Measurements from ENCODE around the gene ZBTB16.
A peak's percentile ranks its signal among the peaks of the same experiment; 100 is the strongest.

The ZBTB16 gene

DNA sequence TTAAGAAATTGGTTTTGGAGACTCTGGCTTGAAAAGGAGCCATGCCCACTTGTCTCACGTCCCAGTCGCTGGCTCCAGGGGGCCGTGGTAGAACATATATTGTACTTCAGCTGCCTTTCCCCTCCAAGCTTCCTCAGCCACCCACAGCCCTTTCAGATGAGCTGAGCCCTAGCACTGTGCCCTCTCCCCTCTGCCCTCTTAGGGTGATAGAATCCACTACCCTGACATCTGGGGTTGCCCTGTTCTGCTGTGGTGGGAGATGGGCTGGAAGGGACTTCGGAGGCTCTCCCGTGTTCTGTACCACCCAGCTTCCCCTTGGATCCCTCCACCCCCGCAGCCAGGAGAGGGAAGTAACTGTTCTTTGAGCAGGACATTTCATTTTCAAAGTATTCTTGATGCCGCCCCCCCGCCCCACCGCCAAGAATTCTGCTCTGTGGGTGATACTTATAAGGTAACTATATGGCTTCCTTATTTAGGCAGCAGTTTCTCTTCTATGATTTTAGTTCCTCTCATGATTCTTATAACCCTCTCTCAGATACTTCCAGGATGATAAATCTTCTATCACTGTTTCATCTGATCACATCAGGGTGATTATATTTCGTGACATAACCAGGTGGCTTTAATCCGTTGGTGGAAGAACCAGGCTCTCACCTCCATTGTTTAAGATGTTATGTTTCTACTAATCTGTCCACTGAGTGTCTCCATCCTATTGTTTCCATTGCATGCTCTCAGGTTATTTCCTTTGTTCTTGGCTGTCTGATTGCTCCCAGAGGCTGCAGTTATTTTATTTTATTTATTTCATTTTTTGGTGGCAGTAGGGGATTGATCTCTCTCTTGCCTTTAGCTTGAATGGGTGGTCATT, 24.1 kb downstream of the ZBTB16 start:
- ChIA-PET POLR2A (interaction anchor here (0.6 kb wide), 1 partner anchor 399 kb away, joined by 3 read pairs; no protein-coding TSS in a partner anchor), CTCF (interaction anchor here (0.6 to 4.0 kb wide), 4 partner anchors 19 to 178 kb away, joined by 3 to 16 read pairs (median 3); no protein-coding TSS in a partner anchor)
- Histone ChIP-seq H3K36me3 (ENCODE audit: control insufficient read depth in 2 of 2, insufficient read depth in 1 of 2, low read length in 2 of 2) (no peaks in the 10 kb centered on the region), H3K9me3 (ENCODE audit: control insufficient read depth, insufficient read depth, low read depth, low read length) (no peaks in the 10 kb centered on the region), H3K4me1 (ENCODE audit: control insufficient read depth, insufficient read depth, low read length) (peaks cover 14% of the 10 kb centered on the region), H3K4me3 (ENCODE audit: low read depth, low read length) (no peak overlapping the region), H3K27ac (ENCODE audit: extremely low read depth, low read depth, low read length) (no peak overlapping the region)
- TF ChIP-seq, protein P1, sequence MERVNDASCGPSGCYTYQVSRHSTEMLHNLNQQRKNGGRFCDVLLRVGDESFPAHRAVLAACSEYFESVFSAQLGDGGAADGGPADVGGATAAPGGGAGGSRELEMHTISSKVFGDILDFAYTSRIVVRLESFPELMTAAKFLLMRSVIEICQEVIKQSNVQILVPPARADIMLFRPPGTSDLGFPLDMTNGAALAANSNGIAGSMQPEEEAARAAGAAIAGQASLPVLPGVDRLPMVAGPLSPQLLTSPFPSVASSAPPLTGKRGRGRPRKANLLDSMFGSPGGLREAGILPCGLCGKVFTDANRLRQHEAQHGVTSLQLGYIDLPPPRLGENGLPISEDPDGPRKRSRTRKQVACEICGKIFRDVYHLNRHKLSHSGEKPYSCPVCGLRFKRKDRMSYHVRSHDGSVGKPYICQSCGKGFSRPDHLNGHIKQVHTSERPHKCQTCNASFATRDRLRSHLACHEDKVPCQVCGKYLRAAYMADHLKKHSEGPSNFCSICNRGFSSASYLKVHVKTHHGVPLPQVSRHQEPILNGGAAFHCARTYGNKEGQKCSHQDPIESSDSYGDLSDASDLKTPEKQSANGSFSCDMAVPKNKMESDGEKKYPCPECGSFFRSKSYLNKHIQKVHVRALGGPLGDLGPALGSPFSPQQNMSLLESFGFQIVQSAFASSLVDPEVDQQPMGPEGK (tag by site-specific recombination; IDR thresholded peaks at IDR 0.05), result no peak
- TF ChIP-seq EGR2 (tag by site-specific recombination; IDR thresholded peaks at IDR 0.05; ENCODE audit: low read depth) (no peak), ZSCAN30 (tag by site-specific recombination; IDR thresholded peaks at IDR 0.05) (no peak), SP7 (tag by site-specific recombination; IDR thresholded peaks at IDR 0.05) (no peak), ZXDB (tag by site-specific recombination; IDR thresholded peaks at IDR 0.05) (no peak), ZNF843 (tag by site-specific recombination; IDR thresholded peaks at IDR 0.05) (no peak), ELK4 (IDR thresholded peaks at IDR 0.05; ENCODE audit: borderline replicate concordance, low read depth, low read length) (no peak), YY2 (tag by site-specific recombination; IDR thresholded peaks at IDR 0.05) (no peak), ZNF366 (tag by site-specific recombination; conservative IDR thresholded peaks at IDR 0.05) (no peak), ZSCAN16 (tag by site-specific recombination; IDR thresholded peaks at IDR 0.05) (no peak)

GRCh38 chr11:114084414-114084813, 24.9 kb downstream of the ZBTB16 start:
- Histone ChIP-seq H3K36me3 (ENCODE audit: control insufficient read depth in 2 of 2, insufficient read depth in 1 of 2, low read length in 2 of 2) (no peaks in the 10 kb centered on the region), H3K4me1 (ENCODE audit: control insufficient read depth, insufficient read depth, low read length) (peaks cover 13% of the 10 kb centered on the region), H3K9me3 (ENCODE audit: control insufficient read depth, insufficient read depth, low read depth, low read length) (no peaks in the 10 kb centered on the region), H3K27ac (ENCODE audit: extremely low read depth, low read depth, low read length) (no peak overlapping the region), H3K4me3 (ENCODE audit: low read depth, low read length) (no peak overlapping the region)
- ChIA-PET CTCF (interaction anchor here (1.2 kb wide), 1 partner anchor 176 kb away, joined by 3 read pairs; no protein-coding TSS in a partner anchor), POLR2A (no interaction called here)
- TF ChIP-seq EGR2 (tag by site-specific recombination; IDR thresholded peaks at IDR 0.05; ENCODE audit: low read depth) (no peak), ZBTB48 (tag by site-specific recombination; IDR thresholded peaks at IDR 0.05) (no peak)

DNA sequence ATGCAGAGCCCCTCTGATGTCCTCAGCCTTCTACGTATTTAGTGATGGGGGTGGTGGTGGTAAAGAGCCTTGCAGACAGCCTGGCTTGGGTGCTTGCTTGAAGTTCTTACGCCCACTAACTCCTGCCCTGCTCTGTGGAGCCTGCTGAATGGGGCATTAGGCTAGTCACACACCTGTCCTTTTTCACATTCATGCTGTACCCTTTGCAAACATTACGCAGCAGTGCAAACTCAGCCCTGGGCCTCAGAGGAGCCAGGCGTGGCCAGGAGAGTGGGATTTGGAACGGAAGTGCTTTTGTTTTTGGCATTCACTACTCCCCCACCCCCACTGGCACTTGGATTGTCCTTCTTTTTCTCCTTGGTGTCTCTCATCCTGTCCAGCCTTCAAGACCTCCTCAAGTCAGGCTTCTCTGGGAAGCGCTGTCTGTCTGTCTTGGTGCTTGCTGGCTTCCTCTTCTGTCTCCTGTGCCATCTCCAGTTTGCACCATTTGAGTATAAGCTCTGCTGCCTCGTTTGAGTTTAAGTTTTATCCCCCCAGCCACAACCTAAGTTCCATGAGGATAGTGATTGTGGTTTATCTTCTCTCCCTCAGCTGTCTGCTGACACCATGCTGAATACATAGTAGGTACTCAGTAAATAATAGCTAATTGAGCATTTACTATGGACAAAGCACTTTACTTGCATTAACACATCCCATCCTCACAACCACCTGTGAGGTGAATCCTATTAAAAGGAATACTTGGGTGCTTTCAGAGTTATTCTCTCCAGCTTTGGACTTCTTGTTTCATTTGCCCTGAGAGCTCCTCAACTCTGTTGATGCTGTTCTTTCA, 26.7 kb downstream of the ZBTB16 start:
- no peak overlapping the region for H3K27ac ChIP-seq (ENCODE audit: extremely low read depth, low read depth, low read length)
- POLR2A ChIA-PET, result no interaction called here
- CTCF ChIA-PET, result no interaction called here

GRCh38 chr11:114087025-114087424, 27.5 kb downstream of the ZBTB16 start:
- ChIA-PET CTCF (no interaction called here), POLR2A (no interaction called here)
- H3K36me3 ChIP-seq (ENCODE audit: control insufficient read depth in 2 of 2, insufficient read depth in 1 of 2, low read length in 2 of 2), result no peaks in the 10 kb centered on the region
- no peaks in the 10 kb centered on the region for H3K4me1 ChIP-seq (ENCODE audit: control insufficient read depth, insufficient read depth, low read length)
- H3K9me3 ChIP-seq (ENCODE audit: control insufficient read depth, insufficient read depth, low read depth, low read length), result no peaks in the 10 kb centered on the region
- no peak overlapping the region for H3K4me3 ChIP-seq (ENCODE audit: low read depth, low read length)
- no peak overlapping the region for H3K27ac ChIP-seq (ENCODE audit: extremely low read depth, low read depth, low read length)
- TF ChIP-seq PRDM10 (tag by site-specific recombination; IDR thresholded peaks at IDR 0.05) (no peak), ZEB2 (tag by site-specific recombination; IDR thresholded peaks at IDR 0.05) (no peak), ZNF610 (tag by site-specific recombination; IDR thresholded peaks at IDR 0.05; ENCODE audit: borderline replicate concordance) (no peak), ZNF529 (tag by site-specific recombination; IDR thresholded peaks at IDR 0.05; ENCODE audit: insufficient replicate concordance) (no peak)
- TF ChIP-seq, protein P2, sequence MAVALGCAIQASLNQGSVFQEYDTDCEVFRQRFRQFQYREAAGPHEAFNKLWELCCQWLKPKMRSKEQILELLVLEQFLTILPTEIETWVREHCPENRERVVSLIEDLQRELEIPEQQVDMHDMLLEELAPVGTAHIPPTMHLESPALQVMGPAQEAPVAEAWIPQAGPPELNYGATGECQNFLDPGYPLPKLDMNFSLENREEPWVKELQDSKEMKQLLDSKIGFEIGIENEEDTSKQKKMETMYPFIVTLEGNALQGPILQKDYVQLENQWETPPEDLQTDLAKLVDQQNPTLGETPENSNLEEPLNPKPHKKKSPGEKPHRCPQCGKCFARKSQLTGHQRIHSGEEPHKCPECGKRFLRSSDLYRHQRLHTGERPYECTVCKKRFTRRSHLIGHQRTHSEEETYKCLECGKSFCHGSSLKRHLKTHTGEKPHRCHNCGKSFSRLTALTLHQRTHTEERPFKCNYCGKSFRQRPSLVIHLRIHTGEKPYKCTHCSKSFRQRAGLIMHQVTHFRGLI (tag by site-specific recombination; IDR thresholded peaks at IDR 0.05), result no peak

More for the DNA sequence above, 26.7 kb downstream of the ZBTB16 start:
- Histone ChIP-seq H3K36me3 (ENCODE audit: control insufficient read depth in 2 of 2, insufficient read depth in 1 of 2, low read length in 2 of 2) (no peaks in the 10 kb centered on the region), H3K4me3 (ENCODE audit: low read depth, low read length) (no peak overlapping the region), H3K4me1 (ENCODE audit: control insufficient read depth, insufficient read depth, low read length) (no peaks in the 10 kb centered on the region), H3K9me3 (ENCODE audit: control insufficient read depth, insufficient read depth, low read depth, low read length) (no peaks in the 10 kb centered on the region)
- TF ChIP-seq MYNN (tag by site-specific recombination; IDR thresholded peaks at IDR 0.05; ENCODE audit: borderline replicate concordance) (no peak), ZNF664 (tag by site-specific recombination; IDR thresholded peaks at IDR 0.05) (peak; percentile 95)

Data from HEK293 (cell line).